Left renal pelvis (tissue), 4 donors: Measurements from ENCODE around the gene GRIK4. TPM values are rescaled to one million over a fixed set of nuclear protein-coding genes. Genes with fewer than 3 reads are reported as not detected.

Source experiments
- DNase-seq, 4 donors: peaks; one replicate each; pipeline ENCODE4 v3.0.0-alpha.2; 2013; ENCODE audit warnings: low read depth in 4 of 4, low spot score in 3 of 4
- polyA plus RNA-seq, 4 donors: library from polyadenylated mRNA; unstranded; fragments of 120-200 nt; gene quantifications; one replicate each; pipeline ENCODE4 v1.2.1, GENCODE V29; 2013; ENCODE audit not compliant: insufficient read length in 4 of 4

GRIK4 gene
- polyA plus RNA-seq, 4 donors, result 0.95 to 1.9 (median 1.5) TPM

DNA sequence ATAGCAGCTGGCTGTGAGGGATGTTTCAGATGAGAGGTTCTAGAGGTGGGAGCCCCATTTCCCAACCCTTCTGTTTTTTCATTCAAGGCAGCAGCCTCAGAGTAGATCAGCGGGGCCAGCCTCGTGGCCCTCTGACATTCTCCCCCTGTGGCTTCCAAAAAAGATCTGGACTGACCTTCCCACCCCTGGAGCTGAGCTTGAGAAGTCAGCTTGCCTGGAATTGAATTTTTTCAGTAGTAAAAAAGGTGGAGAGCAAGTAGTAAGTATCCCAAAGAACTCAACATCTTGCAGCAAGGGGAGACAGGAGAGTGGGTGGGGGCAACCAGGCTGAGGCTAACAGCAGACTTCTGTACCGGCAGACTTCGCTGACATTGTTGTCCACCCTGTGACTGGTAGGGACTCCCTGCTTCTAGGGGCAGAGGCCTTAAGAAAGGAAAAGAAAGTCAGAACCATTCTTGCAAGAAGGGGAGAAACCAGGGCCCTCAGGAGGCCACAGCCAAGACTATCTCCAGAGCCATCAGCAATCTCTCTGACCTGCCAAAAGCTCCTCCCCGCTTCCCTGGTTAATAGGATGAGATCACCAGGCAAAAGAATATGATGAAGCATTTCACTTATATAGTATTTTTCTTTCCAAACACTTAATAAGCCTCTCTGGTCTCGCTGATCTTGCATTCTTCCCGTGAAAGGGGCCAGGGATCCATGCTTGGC is 2.0 kb upstream of the GRIK4 start:
- DNase-seq, result no peak

DNA sequence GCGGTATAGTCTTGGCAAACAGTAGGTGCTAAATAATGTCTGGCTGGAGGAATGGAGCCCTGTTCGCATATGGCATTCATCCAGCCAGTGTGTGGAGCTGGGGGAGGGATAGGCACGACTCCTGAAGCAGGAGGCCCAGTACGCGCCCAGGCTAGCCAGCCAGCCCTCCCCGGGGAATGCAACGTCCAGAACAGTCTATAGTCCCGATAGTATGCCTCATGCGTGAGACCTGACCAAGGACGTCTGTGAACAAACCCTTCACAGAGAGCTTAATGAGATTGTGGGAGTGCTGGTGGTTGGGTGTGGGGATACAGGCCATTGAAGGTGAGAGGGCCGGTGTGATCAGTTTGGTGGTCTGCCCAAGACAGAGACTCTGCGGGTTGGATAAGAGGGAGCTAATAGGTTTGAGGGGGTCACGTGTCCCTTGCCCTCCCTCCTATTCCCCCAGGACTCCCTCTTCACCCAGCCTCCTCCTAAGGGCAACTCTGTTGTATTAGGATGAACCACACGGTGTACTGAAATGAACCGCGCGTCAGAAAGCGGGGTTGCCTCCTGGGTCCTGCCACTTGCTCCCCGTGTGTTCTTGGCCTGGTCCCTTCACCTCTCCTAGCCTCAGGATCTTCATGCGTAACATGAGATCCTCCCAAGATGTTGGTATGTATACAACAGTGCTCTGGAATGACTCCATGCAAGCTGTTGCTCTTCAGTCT is 987 bp upstream of the GRIK4 start:
- no peak for DNase-seq

DNA sequence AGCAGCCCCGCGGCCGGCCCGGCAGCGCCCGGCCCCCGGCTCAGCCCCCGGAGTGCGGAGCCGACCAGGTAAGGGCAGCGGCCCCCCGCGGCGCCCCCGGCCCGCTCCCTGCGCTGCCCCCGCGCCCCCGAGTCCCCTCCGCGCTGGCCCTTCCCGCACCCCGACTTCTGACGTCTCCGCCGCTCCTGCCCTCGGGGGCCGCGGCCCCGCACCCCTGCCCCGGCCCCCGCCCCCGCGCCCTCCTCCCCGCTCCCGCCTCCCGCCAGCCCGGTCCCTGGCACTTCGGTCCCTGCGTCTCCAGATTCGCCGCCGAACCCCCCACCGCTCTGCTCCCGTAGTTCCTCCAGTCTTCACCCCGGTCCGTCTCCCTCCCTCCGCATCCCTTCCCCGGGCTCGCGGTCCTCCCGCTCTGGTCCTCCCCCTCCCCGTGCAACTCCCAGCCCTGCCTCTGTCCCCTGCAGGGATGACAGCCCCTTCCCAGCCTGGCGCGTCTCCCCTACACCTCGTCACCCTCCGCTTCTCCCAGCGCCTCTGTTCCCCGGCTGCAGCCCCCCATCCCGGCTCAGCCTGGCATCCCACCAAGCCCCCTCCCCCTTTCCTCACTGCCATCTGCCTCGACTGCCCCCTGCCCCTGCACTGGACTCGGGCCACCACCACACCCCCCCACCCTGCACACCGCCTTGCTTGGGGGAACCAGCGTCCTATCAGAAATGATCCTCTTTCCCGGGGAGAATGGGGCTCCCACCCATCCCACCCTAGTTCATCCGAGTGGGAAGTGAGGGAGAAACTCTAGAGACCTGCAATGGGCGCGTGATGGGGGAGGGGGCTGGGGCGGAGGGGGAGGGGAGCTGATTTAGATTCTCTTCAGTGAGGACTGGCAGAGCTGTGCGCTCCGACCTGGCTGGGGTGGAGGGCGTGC is 531 bp downstream of the GRIK4 start:
- DNase-seq, result no peak

DNA sequence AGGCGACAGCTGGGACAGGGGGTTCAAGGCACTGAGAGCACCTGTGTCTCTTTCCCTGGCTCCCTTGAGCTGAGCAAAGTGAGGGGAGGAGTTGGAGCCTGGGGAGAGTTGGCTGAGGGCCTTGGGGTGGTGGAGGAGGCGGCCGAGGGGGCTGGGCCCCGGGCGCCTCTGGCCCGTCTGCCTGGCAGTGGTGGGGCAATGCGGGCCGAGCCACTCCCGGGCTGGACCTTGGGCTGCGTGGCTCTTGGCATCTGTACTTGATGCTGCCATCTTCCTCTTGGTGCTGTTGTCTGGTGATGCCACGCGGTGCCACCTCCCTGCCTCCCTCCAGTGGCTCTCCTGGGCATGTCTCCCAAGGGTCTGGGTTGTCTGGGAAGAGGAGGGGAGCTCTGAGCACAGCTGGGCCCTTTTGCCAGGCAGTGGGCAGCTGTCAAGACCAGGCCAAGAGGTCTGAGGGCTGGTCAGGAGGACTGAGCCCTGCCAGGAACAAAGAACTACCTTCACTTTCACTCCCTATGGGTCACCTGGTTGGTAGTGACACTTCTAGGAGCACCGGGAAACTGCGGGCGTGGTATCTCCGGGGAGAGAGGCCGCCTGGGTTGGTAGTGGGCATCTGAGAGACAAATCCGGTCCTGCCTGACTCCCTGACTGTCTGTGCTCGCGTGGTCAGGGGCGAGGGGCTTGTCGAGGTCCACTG is 1.3 kb downstream of the GRIK4 start:
- no peak for DNase-seq

DNA sequence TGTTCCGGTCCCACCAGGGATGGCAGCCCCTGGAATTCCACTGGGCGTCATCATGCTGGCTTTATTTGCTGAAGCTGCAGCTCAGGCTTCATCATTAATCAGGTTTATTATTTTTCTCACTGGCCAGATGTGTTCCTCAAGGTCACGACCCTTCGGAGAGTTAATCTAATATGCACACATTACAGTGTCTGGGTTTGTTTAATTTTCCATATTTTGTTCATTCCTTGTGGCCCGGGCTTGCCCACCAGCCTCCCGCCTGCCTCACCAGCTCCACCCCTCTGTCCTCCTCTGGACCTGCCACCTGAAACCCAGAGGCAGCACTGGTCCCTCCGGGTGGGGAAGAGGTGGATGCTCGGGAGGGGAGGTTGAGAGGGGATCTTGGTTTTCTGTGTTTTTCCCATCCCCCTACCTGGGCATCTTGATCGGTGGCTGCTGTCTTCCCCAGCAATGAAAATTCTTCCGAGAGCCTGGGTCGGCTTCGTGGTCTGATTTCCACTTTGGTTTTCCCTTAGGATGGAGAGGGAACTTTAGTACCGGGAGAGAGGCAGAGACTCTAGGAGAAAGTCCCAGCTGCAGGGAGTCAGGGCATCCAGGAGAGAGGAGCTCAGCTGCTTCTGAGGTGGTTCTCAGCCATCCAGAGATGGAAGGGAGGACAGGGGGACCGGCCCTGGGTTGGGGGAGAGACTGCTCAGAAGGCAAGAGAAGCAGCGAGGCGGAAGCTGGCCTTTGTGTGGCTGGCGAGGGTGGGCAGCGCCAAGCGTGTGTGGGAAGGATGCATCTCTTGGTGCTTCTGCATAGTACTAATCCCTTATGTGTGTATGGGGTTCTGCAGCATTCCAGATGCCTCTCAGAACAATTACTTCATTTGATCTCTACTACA is 2.1 kb downstream of the GRIK4 start:
- DNase-seq, result no peak

DNA sequence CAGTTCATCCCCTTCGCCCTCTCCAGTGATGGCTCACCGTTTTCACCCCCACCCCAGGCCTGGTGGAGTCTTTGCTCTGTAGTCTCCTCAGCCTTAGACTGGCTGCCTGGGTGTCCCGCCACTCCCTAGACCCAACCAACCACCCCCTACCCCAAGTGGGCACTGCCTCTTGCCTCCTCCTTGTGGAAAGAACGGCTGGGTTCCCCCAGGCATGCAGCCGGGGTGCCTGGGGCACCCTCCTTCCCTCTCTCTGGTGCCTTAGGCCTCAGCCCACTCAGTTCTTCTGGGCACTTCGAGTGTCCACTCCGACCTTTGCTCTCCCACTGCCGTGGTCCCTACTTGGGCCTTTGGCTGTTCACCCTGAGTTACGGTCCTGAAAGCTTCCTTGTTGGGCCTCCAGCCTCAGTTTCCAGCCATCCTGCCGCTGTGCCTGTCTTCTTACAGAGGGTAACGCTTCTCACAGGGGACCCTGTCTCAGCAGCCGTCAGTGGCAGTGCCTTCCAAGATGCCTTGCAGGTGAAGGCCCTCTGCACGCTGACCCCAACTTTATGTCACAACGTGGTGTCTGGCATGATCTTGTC is 3.1 kb downstream of the GRIK4 start:
- no peak for DNase-seq

DNA sequence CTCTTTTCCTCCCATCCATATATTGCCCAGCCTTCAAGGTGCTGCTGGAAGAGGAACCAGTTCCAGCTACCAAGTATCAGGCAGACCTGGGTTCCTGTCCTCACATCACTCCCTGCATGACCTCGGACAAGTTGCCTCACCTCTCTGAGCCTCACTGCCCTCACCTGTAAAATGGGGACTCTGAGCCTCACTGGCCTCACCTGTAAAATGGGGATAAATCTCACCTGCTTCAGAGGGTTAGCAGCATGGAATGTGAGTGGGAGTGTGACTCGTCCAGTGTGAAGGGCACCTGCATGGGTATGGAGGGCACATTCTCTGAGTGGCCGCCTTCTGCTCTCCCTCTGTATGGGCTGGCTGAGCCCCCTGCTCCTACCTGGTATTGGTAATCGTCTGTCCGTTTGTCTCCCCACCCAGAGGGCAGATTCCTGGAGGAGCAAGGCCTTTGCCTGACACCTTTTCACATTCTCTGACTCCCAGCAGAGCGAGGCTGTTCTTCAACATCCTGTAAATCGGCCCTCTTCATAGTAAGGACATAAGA is 3.7 kb downstream of the GRIK4 start:
- DNase-seq, result no peak

DNA sequence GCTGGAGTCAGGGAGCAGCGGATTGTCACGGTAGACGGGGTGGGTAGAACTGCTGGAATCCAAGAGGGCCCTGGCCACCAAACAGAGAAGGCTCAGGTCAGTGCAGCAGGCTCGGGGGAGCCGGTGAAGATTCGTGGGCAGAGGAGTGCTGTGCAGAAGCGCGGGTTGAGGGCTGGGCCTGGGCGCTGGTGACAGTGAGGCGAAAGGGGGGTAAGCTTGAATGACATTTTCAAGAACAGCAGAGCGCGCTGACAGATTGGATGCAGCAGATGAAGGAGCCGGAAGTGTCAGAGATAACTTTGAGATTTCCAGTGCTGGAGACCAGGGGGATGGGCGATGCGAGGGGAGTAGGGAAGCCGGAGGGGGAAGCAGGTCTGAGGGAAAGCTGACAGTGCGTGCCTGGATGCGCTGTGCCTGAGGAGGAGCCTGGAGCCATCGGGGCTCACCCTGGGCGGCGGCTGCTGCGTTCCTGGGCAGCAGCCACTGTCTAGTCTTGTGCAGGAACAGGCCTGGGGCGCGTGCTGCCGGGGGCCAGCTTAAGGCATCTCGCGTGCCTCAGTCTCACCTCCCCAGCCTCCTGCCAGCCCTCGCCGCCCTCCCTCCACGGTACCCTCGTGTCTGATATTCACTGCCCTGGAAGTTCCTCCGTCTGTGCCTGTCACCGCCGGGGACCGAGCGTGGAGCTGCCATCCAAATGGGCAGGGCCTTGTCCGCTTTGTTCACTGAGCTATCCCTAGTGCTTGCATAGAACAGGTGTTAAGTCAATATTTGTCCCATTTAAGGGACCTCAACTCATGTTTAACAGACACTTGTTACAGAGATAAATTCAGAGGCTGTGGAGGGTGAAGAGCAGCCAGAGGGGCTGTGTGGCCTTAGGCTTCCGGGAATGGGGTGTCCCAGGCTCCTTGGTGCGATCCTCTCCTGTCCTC is 5.2 kb downstream of the GRIK4 start:
- DNase-seq, result no peak

DNA sequence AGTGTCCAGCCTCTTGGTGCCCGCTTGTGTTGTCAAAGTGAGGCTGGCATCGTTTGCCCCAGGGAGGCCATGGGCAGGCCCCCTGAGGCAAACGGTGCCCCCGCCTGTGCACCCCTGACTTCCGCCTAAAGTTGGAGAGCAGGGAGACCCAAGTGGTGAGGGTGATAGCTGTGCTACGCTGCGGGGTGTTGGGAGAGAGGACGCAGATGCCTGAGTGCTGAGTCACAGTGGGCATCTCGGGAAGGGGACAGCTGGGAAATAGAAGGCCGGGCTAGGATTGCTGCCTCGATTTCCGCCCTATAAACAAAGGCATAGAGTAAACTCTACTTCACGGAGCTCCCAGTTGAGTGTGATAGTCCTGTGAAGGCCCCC is 5.8 kb downstream of the GRIK4 start:
- no peak for DNase-seq

DNA sequence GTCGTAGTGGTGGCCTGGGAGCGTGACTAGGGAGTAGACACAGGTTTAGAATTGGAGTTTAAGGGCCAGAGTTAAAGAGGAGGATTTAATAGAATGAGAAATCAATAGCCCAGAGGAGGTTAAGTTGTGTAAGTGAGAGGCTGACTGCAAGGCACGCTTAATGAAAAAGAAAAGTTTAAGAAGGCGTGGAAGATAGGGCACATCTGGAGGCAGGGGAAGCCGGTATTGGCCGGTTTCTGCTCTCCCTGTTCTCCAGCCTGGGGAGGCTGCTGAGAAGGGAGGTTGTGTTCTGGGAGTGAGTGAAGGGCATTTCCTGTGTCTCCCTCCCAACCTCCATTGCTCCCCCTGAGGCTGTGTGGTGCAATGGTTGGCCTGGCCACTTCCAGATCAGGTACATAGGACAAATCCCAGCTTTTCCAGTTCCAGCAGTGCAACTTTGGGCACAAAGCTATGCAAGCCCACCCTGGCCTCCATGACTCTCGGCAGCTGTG is 6.3 kb downstream of the GRIK4 start:
- peak in 1 of 4 donors; percentile 62 for DNase-seq

DNA sequence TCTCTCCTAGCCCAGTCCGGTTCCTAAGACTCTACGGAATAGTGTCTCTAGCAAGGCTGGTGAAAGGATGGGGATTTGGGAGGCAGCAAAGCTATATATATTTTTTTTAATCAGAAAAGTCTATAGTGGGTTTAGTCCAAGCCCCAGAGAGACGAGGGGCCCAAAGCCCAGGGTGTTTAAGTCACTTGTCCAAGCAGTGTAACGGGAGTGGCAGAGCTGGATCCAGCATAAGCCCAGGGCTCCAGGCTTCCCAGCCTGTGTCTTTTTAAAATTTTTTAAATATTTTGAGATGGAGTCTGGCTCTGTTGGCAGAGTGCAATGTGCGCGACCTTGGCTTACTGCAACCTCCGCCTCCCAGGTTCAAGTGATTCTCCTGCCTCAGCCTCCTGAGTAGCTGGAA is 6.8 kb downstream of the GRIK4 start:
- no peak for DNase-seq

DNA sequence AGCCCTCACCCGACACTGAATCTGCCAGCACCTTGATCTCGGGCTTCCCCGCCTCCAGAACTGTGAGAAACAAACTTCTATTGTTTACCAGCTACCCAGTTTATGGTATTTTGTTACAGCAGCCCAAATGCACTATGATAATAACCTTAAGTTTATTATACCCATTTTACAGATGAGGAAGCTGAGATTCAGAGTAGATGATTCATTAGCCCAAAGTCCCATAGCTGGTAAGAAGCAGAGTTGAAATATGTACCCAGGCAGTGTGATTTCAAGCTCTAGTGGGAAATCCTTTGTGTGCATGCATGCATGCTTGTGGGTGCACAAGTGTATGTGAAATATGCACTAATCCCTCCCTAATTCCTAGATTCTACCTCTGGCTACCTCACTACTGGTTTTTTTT is 7.9 kb downstream of the GRIK4 start:
- no peak for DNase-seq

DNA sequence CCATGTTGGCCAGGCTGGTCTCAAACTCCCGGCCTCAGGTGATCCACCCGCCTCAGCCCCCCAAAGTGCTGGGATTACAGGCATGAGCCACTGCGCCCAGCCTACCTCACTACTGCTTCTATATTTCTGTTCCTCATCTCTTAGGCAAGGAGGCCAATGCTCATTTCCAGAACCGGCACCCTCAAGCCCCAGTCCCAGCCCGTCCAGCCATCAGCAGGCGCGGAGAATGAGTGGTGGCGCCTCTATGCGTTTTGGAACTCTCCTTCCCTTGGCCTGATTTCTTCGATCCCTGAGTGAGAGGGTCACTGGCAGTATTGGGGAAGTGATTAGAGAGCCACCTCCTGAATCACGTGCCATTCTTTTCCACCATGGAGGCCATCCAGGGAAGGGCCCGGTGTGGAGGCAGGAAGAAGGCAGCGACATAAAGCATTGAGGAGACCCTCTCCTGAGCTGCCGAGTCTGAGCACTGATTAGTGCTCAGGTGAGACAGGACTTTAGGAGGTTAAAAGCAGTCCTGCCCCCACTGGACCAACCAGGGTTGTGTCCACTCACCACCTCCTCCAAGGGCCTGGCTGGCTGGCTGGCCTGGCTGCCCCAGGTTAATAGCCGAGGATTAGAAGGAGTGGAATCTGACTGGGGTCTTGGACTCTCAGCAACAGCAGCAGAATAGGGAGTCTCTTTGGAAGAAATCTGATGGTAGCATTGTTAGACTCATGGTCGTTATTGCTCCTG is 8.7 kb downstream of the GRIK4 start:
- DNase-seq, result no peak

DNA sequence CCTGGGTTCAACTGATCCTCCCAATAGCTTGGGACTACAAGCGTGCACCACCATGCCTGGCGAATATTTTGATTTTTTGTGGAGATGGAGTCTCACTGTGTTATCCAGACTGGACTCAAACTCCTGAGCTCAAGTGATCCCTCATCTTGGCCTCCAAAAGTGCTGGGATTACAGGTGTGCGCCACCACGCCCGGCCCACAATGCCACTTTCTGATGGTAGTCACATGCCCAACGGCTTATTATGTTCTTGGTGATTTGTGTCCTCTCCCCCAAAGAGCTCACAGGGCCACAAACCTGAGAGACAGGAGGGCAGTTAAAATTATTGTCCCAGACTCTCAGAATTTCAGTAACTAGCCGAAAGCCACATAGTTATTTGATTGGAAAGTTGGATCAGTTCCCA is 9.6 kb downstream of the GRIK4 start:
- DNase-seq, result no peak

DNA sequence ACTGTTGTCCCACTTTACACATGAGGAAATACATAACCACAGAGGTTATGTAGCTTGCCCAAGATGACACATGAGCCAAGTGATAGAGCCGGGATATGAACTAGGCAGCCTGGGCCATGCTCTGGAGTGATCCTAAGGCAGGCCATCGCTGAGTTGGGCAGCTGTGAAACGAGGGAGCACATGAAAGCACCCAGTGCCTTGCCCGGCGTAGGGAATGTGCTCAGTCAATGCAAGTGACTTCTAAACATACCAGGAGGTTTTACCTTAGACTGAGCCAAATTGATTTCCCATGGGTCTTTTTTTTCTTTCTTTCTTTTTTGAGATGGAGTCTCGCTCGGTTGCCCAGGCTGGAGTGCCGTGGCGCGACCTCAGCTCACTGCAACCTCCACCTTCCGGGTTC is 10.5 kb downstream of the GRIK4 start:
- DNase-seq, result no peak

DNA sequence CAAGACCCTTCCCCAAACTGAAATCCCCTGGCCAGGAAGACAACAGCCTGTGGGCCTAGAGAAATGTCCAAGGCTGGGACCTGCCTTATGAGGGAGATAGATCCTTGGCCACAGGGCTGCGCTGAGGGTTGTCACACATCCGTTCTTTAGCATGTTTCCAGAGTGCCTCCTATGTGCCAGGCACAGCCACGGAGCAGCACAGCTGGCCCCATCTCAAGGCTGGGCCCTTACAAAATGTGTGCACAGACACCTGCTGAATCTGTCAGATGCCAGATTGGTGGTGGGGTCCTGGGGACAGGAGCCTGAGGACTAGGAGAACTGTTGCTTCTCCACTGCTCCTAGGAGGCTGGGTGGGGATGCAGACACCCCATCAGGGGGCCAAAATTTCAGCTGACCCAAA is 11.2 kb downstream of the GRIK4 start:
- no peak for DNase-seq

DNA sequence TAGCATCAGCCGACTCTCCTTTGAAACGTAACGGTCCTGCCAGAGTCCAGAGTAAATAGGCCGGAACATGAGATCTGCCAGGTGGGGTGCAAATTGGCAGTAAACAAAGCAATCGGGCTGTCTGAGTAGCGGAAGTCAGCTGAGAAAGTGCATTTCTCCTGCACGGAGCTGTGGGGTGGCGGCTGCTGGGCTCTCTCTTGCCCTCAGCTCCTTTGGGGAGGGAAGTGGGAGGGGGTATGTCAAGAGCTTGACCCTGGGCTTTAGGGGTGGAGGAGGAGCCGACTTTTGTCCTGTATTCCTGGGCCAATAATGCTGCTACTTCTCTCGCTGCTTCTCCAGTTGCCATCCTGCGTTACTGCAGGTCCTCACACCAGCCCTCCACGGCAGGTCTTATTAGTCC is 11.6 kb downstream of the GRIK4 start:
- DNase-seq, result no peak
